G401.6 (cell line): ENCODE data around the gene CDH22.

Experiments used
- FAIRE-seq: peaks from 2 replicates; lab custom pipeline; 2012; peaks lifted over from hg19 to GRCh38; lab: Jason Lieb, UNC

The CDH22 gene

GRCh38 chr20:46169245-46170171 lies 138.8 kb downstream of the CDH22 start:
- no peak for FAIRE-seq

GRCh38 chr20:46168438-46168837 lies 139.9 kb downstream of the CDH22 start:
- FAIRE-seq, result no peak

- FAIRE-seq, result no peak
These were observed 141.2 kb downstream of the CDH22 start for GRCh38 chr20:46167080-46167479.

- no peak for FAIRE-seq
These were observed 144.0 kb downstream of the CDH22 start for GRCh38 chr20:46164254-46164653.

- no peak for FAIRE-seq
These were observed 146.4 kb downstream of the CDH22 start for GRCh38 chr20:46161921-46162320.

GRCh38 chr20:46160661-46161060 lies 147.6 kb downstream of the CDH22 start:
- FAIRE-seq, result no peak

- no peak for FAIRE-seq
These were observed 149.0 kb downstream of the CDH22 start for GRCh38 chr20:46159101-46159897.

GRCh38 chr20:46158476-46158987 lies 149.8 kb downstream of the CDH22 start:
- no peak for FAIRE-seq

- FAIRE-seq, result no peak
These were observed 150.7 kb downstream of the CDH22 start for GRCh38 chr20:46157625-46158024.

GRCh38 chr20:46157076-46157592 lies 151.2 kb downstream of the CDH22 start:
- no peak for FAIRE-seq

- no peak for FAIRE-seq
These were observed 152.2 kb downstream of the CDH22 start for GRCh38 chr20:46156065-46156464.

- no peak for FAIRE-seq
These were observed 153.5 kb downstream of the CDH22 start for GRCh38 chr20:46154796-46155195.

GRCh38 chr20:46154305-46154704 lies 154.0 kb downstream of the CDH22 start:
- FAIRE-seq, result no peak

- no peak for FAIRE-seq
These were observed 155.3 kb downstream of the CDH22 start for GRCh38 chr20:46152824-46153586.

- no peak for FAIRE-seq
These were observed 156.4 kb downstream of the CDH22 start for GRCh38 chr20:46151936-46152335.

- no peak for FAIRE-seq
These were observed 157.4 kb downstream of the CDH22 start for GRCh38 chr20:46150943-46151342.

GRCh38 chr20:46148313-46149208 lies 159.7 kb downstream of the CDH22 start:
- FAIRE-seq, result no peak

GRCh38 chr20:46145713-46146112 lies 162.6 kb downstream of the CDH22 start:
- no peak for FAIRE-seq

GRCh38 chr20:46144432-46145025 lies 163.8 kb downstream of the CDH22 start:
- FAIRE-seq, result no peak

GRCh38 chr20:46142124-46142523 lies 166.2 kb downstream of the CDH22 start:
- no peak for FAIRE-seq
